HG02571 (cell line): ENCODE data around the gene TCP11.

Experiments
- ATAC-seq: cut with Tn5 transposase; IDR thresholded peaks from one replicate; pipeline ENCODE4 v1.9.1; 2021; ENCODE audit warnings: mild to moderate bottlenecking, moderate library complexity; ENCODE audit not compliant: unreplicated experiment

Gene TCP11

GRCh38 chr6:35141007-35141655 lies at the start of gene TCP11:
TCP11 (minus strand) TSS chr6:35141339; CDS start chr6:35140870, 469 bp downstream.
- no peak for ATAC-seq

- no peak for ATAC-seq
Measured at GRCh38 chr6:35190306-35190705, 49.2 kb upstream of the TCP11 start.

- ATAC-seq = no peak
Measured at GRCh38 chr6:35188886-35189285, 47.7 kb upstream of the TCP11 start.

- no peak for ATAC-seq
Measured at GRCh38 chr6:35186571-35186970, 45.4 kb upstream of the TCP11 start.

- ATAC-seq = no peak
Measured at GRCh38 chr6:35185971-35186370, 44.8 kb upstream of the TCP11 start.

GRCh38 chr6:35185302-35185681 lies 44.2 kb upstream of the TCP11 start:
- no peak for ATAC-seq

GRCh38 chr6:35184580-35185301 lies 43.6 kb upstream of the TCP11 start:
- ATAC-seq = no peak

GRCh38 chr6:35183935-35184334 lies 42.8 kb upstream of the TCP11 start:
- ATAC-seq = no peak

- no peak for ATAC-seq
Measured at GRCh38 chr6:35183281-35183680, 42.1 kb upstream of the TCP11 start.

- ATAC-seq = no peak
Measured at GRCh38 chr6:35181933-35182612, 40.9 kb upstream of the TCP11 start.

- no peak for ATAC-seq
Measured at GRCh38 chr6:35181308-35181932, 40.3 kb upstream of the TCP11 start.

- ATAC-seq = no peak
Measured at GRCh38 chr6:35179901-35180535, 38.9 kb upstream of the TCP11 start.

- no peak for ATAC-seq
Measured at GRCh38 chr6:35178932-35179832, 38.0 kb upstream of the TCP11 start.

- ATAC-seq = no peak
Measured at GRCh38 chr6:35178012-35178411, 36.9 kb upstream of the TCP11 start.

- ATAC-seq = no peak
Measured at GRCh38 chr6:35177596-35177995, 36.5 kb upstream of the TCP11 start.

GRCh38 chr6:35177157-35177556 lies 36.0 kb upstream of the TCP11 start:
- no peak for ATAC-seq

GRCh38 chr6:35176301-35177024 lies 35.3 kb upstream of the TCP11 start:
- ATAC-seq = no peak

- ATAC-seq = no peak
Measured at GRCh38 chr6:35174501-35174900, 33.4 kb upstream of the TCP11 start.

- ATAC-seq = no peak
Measured at GRCh38 chr6:35174088-35174434, 32.9 kb upstream of the TCP11 start.
